GM19328 (cell line): Measurements from ENCODE around the gene PYGB.

Source experiments
- ATAC-seq: cut with Tn5 transposase; IDR thresholded peaks from one replicate; pipeline ENCODE4 v1.9.1; 2021; ENCODE audit warnings: mild to moderate bottlenecking, moderate library complexity; ENCODE audit not compliant: unreplicated experiment

PYGB gene

DNA sequence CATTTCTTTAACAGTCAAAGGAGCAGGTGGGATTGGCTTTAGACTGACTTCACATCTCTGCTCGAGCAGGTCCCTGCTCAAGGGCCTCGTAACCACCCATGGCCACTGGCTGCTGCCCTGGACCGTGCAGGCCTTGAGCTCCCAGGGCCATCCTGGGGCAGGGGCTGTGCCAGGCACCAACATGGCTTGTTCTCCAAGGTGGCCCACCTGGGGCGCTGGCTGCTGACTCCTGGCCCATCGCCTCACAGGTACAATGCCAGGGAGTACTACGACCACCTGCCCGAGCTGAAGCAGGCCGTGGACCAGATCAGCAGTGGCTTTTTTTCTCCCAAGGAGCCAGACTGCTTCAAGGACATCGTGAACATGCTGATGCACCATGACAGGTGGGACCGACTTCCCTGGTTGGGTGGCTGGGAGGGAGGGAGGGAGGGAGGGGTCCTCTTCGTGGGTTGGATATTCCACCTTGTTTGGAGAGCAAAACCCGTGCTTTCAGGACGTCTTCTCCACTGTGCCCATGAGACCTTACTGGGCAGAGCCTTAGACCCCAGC lies 46.1 kb downstream of the PYGB start:
- ATAC-seq: no peak

DNA sequence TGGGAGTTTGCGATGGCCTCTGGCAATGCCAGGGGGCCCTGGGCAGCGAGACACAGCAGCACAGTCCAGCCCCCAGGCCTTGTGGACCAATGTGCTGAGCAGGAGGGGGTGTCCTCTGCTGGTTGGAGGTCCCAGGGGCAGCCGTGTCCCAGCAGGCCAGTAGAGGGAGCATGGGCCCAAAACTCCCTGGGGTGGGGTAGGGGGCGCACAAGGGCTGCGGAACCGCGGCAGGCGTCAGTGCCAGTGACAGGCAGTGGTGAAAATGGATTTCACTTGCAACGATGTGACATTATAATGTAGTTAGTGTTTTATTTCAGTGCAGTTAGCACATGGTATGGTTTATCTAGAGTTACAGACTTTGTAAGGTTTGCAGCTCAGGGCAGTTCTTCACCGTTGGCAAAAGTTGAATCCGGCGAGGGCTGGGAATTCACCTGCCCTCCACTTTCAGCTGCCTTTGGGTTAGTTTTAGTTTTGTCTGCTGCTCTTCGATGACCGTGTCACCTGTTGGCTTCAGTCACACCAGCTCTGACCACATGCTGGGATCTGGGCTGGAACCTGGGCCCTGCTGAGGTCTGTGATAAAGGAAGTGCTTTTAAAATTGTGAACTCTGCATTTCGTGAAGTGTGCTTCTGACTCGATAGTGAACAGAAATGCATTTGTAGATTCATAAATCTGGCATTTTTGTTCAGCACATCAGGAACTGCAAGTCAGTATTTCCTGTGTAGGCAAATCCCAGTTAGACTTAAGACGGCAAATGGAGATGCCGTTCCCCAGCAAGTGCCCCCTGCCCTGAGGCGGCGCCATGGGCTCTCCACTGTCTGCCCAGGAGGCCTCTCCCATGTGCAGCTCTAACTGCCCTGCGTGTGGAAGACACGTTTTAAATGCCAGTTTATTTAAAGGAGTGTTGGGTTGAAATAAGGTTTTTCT lies 46.8 kb downstream of the PYGB start:
- no peak for ATAC-seq

DNA sequence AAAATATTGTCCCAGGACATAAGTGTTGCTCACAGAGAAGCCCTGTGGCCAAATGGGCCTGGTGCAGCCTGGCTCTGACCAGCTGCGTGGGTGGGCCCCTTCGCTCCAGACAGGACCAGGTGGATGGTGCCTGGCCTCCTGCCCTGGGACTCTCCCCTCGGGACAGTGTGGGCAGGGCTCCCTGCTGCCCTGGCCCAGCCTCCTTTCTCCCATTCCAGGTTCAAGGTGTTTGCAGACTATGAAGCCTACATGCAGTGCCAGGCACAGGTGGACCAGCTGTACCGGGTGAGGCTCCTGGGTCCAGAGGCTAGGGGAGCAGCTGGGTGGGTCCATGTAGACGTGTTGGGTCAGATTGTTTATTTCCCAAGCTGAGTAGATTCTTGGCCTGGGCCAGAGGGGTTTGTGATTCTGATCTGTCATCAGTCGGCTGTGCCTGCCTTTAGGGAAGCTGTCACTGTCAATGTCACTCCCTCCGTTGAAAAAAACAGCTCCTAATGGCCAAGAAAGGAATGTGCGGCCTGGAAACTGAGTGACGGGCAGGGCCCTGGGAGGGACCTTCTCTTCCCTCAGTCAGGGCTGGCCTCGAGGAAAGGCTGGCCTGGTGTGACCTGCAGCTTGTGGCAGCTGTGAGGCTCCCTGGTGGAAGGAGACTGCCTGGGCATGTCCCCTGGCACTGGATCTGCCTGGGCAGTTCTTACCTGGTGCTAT lies 47.7 kb downstream of the PYGB start:
- no peak for ATAC-seq

DNA sequence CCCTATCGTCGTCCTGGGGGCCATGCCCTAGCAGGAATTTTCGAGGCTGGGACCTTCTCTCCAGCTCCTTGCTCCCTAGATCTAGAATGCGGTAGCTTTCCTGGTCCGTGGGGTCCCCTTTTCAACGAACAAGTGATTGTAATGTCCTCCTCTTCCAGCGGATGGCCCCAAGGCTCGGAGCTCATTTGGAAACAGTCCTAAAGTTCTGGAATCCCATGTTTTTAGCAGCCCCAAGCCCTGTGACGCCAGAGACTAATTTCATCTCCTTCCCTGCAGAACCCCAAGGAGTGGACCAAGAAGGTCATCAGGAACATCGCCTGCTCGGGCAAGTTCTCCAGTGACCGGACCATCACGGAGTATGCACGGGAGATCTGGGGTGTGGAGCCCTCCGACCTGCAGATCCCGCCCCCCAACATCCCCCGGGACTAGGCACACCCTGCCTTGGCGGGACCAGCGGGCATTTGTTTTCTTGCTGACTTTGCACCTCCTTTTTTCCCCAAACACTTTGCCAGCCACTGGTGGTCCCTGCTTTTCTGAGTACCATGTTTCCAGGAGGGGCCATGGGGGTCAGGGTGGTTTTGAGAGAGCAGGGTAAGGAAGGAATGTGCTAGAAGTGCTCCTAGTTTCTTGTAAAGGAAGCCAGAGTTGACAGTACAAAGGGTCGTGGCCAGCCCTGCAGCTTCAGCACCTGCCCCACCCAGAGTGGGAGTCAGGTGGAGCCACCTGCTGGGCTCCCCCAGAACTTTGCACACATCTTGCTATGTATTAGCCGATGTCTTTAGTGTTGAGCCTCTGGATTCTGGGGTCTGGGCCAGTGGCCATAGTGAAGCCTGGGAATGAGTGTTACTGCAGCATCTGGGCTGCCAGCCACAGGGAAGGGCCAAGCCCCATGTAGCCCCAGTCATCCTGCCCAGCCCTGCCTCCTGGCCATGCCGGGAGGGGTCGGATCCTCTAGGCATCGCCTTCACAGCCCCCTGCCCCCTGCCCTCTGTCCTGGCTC lies 48.5 kb downstream of the PYGB start:
- ATAC-seq: no peak

DNA sequence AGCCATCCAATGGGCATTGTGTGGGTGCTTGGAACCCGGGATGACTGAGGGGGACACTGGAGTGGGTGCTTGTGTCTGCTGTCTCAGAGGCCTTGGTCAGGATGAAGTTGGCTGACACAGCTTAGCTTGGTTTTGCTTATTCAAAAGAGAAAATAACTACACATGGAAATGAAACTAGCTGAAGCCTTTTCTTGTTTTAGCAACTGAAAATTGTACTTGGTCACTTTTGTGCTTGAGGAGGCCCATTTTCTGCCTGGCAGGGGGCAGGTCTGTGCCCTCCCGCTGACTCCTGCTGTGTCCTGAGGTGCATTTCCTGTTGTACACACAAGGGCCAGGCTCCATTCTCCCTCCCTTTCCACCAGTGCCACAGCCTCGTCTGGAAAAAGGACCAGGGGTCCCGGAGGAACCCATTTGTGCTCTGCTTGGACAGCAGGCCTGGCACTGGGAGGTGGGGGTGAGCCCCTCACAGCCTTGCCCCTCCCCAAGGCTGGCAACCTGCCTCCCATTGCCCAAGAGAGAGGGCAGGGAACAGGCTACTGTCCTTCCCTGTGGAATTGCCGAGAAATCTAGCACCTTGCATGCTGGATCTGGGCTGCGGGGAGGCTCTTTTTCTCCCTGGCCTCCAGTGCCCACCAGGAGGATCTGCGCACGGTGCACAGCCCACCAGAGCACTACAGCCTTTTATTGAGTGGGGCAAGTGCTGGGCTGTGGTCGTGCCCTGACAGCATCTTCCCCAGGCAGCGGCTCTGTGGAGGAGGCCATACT lies 49.4 kb downstream of the PYGB start:
- no peak for ATAC-seq

DNA sequence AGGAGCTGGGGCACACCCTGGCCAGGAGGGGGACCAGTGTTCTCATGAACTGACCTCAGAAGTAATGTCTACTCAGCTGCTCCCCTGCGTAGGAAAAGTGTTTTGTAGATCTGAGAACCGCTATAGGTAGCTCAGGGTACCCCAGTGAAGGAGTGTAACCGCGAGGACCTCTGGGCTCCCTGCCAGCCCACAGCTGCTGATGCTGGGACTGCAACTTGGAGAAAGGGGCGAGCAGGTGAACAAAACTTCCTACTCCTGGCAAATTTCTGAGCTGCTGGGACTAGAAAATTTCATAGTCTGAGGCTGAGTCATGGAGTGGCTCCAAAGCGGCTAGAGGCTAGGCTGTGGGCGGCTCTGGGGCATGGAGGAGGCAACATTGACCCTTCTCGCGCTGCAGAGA lies 51.9 kb downstream of the PYGB start:
- no peak for ATAC-seq

DNA sequence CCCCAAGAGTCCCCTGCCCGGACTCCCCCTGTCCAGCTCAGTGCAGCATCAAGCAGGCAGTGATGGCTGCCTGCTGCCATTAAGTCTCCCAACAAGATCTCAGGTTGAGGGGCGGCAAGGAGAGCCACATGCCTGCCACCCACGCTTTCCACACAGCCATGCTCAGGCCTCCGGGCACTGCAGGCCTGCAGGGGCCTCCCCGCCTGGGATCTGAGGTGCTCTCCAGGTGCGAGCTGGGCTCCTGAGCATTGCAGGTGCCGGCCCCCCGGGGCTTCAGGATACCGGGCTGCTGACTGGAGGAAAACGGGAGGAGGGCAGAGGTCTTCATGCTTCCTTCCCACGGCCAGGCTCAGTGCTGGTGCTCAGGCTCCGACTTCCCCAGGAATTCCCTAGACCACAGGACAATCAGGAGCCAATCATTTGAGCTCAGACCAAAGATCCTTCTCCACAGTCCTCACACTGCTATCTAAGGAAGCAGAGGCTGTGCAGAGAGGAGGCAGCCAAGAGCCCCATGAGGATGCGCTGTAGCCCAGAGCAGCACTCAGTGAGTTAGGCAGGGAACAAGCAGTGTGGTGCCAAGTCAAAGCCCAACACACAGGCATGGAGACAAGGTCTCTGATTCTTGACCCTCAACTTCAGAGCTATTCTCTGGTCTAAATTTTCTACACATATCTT lies 52.7 kb downstream of the PYGB start:
- no peak for ATAC-seq

DNA sequence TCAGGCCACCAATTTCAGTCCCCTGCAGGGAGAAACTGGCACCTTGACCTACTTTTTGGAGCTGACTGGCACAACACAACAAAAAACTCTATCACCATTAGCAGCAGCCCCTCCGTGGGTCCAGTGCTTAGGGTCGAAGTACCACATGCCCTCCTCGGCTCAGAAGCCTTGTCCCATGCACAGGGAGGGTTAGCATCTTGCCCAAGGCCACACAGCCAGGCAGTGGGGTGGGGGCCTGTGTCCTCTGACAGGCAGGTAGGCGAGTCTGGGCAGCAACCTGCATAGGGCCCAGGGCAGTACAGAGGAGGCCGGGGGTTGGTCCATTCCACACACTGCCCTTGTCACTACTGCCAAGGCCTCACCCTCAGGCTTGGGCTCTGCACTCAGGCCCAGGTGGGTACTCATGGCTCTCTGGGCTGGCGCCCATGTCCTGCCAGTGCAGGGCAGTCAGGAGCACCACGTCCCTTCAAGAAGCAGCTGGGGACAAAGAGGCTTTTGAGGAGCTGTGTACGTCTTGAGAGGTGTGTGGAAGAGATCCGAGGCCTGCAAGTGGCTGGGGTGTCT lies 53.6 kb downstream of the PYGB start:
- ATAC-seq: no peak

DNA sequence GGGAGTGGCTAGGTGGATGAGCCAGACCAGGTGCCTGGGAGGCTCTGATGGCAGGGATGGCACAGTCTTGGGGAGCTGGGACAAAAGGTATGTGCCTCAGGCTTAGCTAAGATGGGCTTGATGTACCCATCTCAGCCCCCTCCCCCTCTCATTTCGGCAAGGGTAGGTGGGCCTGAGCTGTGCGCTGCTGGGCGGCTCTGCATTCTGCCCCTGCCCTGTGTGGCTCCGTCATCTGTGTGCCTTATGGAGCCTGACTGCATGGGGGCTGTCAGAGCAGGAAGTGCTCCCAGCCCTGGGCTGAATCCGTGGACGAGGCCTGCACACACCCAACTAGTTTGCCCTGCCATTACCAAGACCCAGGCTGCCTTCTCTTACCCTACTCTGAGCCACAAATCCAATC lies 54.7 kb downstream of the PYGB start:
- ATAC-seq: no peak

DNA sequence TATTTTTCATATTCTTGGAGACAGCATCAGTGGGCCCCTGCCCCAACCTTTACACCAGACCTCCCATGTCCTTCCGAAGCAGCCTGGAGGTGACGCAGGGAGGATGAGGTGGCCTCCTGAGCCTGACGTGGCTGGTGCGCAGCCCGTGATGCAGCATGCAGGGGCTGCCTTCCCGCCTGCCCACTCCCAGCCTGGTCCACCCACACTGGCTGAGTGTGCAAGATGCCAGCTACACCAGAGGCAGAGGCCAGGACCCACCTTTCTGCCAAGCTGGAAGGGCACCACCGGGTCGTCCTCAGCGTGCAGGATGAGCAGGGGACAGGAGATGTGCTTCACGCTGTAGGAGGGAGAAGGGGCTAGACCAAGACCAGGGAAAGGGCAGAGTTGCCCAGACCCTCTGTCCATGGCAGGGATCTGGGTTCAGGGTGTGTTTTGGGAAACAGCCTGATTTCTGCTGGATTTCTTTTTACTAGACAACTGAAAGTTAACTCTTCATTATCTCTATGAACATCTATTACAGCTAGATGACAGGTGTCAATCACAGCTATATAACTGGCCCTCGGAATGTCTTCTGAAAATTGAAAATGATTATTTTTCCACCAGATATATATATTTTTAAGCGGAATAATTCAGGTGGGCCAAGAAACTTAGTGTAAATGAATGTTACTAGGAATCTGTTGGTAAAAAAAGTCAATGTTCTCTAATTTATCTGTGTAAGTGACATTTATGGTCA lies 55.6 kb downstream of the PYGB start:
- ATAC-seq: no peak

DNA sequence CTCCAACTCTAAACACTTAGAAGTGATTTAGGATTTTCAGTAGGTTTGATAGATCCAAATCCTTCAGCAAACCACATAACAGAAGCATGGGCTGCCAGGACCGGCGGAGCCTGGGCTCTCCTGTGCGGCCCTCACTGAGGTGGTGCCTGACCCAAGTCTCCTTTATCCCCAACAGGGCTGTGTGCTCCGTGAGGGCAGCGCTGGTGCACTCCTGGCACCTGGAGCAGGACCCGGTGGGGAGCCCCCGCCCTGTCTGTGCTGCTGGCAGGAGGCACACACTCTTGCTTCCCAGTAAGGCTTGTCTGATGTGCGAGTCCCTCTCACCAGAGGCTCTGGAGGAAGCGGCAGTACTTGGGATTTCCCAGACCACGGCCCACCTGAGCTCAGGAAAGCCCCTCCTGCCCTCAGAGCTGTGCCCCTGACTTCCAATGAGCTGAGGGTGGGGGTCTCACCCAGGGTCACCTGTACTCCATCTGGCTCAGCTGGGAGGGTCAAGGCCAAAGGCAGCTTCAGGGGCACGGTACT lies 56.2 kb downstream of the PYGB start:
- ATAC-seq: no peak

DNA sequence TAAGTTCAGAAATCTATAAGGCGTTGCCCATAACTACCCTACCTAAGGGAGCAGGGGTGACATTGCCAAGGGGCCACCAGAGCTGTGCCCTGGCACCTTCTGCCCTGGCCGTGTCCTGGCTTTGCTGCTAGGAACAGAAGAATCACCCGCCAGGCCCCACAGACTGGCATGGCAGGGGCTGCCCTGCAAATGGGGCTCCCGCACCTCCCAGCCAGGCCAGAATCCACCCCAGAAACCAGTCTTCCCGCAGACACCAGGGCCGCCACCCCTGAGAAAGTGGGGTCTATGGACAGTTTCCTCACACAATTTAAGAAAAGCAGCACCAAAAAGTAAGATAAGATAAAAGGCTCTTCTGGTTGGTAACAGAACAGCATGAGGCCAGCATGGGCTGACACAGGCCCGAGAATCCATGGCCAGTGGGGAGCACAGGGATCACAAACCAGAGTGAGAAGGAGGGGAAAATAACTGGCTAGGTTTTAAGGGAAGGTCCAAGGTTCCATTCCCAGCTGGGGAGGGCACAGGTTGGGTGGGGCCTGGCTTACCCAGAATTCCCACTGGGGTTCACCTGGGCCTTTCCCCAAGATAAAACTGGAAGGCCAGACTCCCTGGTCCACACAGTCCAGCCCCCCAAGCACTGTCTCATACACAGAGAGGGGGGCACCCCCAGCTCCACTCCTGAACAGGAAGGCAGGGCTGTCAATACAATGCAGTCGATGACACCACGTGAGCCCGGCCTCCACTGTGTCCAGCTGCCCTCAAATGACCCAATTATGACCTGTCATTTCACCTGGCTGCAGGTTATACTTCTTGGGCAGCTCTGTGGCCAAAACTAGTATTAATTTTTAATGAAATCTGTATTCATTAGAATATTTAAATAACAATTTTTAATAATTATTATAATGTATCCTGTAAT lies 59.4 kb downstream of the PYGB start:
- ATAC-seq: no peak

DNA sequence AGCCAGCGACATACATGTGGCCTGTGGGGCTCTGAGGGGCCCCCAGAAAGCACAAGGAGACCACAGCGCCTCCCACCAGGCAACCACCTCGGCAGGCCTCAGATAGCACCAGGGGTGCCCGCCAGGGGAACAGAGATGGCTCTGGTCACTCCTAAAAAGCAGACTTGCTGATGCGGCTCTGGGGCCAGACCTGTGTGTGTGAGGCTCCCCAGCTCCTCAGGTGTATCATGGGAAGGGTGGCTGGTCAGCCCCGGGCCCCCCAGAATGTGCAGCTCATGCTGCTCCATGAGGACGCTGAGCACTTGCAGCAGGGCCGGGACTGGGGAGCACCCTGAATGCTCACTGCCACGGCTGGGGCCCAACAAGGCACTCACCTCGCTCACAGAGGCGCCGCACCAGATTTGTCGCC lies 60.2 kb downstream of the PYGB start:
- no peak for ATAC-seq

DNA sequence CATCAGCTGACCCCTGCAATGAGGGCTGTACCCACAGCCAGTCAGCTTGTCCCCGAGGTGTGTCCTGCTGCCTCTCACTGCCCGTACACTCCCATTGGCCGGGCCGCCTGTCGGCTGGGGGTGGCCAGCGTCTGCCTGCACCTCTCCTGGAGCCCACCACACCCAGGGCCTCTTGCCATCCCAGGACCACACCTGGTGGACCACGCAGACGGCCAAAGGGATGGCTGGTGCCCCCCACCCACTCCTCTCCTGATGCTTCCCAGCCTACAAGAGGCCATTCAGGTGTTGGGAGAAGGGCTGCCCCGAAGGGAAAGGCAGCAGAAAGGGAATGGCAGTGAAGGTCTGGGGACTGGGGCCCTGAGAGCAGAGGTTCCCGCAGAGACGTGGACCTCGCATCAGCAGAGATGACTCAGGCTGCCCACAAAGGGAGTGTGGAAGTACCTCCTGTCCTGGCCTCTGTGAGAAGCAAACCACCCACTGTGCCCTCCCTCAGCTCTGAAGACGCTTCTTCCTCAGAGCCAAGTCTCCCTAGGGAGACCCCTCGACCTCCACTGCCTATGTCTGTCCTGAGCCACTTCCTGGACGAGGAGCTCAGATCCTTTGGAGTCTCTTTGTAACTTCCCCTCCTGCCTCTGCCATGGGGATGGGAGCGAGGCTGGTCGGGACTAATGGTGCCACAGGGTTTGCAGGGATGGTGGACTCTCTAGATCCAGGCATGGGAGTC lies 60.9 kb downstream of the PYGB start:
- no peak for ATAC-seq

DNA sequence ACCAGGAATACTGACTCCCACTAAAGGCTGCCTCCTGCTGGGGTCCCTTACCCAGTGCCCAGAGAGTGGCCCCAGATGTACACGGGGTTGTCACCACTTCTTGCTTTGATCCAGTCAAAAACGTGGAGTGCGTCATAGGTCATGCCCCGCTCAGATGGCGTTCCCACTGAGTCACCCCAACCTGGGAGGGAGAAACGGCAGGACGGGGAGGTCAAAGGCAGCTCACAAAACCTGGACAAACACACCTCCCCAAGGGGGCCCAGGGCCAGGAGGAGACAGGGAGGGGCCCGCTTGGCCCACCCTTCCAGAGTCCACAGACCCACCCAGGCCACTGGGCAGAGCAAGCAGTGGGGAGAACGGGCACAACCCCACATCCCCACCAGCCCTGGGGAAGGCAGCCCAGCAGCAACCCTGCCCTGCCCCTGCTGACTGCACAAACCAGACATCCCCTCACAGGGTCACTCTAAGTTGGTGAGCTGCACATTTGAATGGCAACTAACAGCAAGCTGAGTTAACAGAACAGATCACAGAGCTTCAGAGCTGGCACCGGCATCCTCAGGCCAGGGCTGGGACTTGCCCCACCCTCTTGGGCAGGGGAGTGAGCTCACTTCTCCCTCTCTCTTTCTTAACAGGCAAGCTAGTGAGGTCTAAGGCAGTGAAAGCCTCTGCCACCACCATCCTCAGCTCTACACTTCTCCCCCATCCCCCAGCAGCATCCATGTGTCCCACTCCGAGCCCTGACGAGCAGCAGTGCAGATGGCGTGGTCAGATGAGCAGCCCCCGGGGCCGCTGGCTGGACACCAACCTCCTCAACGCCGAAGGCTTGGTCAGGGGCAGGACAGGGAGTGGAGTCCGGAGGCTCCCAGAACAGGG lies 61.7 kb downstream of the PYGB start:
- no peak for ATAC-seq
